ENCODE data around the gene PRKAR2A.

- TF ChIP-seq CTCF (IDR thresholded peaks at IDR 0.05) (no peak), POLR2AphosphoS5 (IDR thresholded peaks at IDR 0.05; ENCODE audit: low read depth, low read length) (no peak), REST (IDR thresholded peaks at IDR 0.05; ENCODE audit: insufficient read depth in 1 of 2, low read depth in 2 of 2, low read length in 1 of 2) (no peak), TCF7L2 (IDR thresholded peaks at IDR 0.05; ENCODE audit: low read depth, low read length) (no peak), SIN3A (IDR thresholded peaks at IDR 0.05; ENCODE audit: borderline replicate concordance, insufficient read depth, low read depth, low read length) (no peak)
Observed at GRCh38 chr3:48770192-48770502, 77.5 kb downstream of the PRKAR2A start.

All from Panc1 (cell line).